Endothelial cell of umbilical vein (primary cell): ENCODE results near the gene NANOS1. TPM values are rescaled to one million over a fixed set of nuclear protein-coding genes. Genes with fewer than 3 reads are reported as not detected.

ENCODE experiments used
- BruUV-seq: library from RNA; stranded (reverse); fragments of 400-500 nt; replicated peaks from 2 replicates; lab custom pipeline; 2021; lab: Mats Ljungman, UMichigan
- CTCF ChIA-PET: fragments of 300-600, 350-600 bp; sonication (Branson Sonifier 250); formaldehyde crosslinking; loops from one replicate; lab custom pipeline; 2021; ENCODE audit warnings: antibody characterized with exemption, inconsistent platforms; lab: Charles Lee
- POLR2A ChIA-PET: fragments of 300-600, 350-600 bp; sonication (Branson Sonifier 250); formaldehyde crosslinking; loops from one replicate; lab custom pipeline; 2021; ENCODE audit warnings: antibody characterized with exemption, inconsistent platforms; lab: Charles Lee
- DNase-seq: peaks from one replicate; pipeline ENCODE4 v3.0.0-alpha.2; 2011; ENCODE audit warnings: low read depth, low spot score
- FAIRE-seq: peaks from 2 replicates; lab custom pipeline; 2011; peaks lifted over from hg19 to GRCh38; lab: Jason Lieb, UNC
- H2AFZ ChIP-seq: 2 replicates; pipeline ENCODE4 v1.6.0; 2012; ENCODE audit warnings: low read depth, low read length, control low read depth, inconsistent platforms
- H3K27ac ChIP-seq: 2 replicates; pipeline ENCODE4 v1.5.1; 2011; ENCODE audit warnings: low read depth, mild to moderate bottlenecking, control low read depth, low read length, moderate library complexity; ENCODE audit not compliant: insufficient read depth
- H3K27me3 ChIP-seq, 2 experiments: 2 replicates each; pipeline versions ENCODE4 v1.6.0 to v1.6.1; 2011; ENCODE audit warnings: low read length in 2 of 2, mixed read lengths in 1 of 2; ENCODE audit not compliant: control insufficient read depth in 2 of 2, insufficient read depth in 2 of 2
- H3K36me3 ChIP-seq, 2 experiments: 2 replicates in 1 of 2; 3 replicates in 1 of 2; pipeline ENCODE4 v1.5.1; 2011; ENCODE audit warnings: low read length in 2 of 2, mild to moderate bottlenecking in 1 of 2, moderate library complexity in 1 of 2; ENCODE audit not compliant: control insufficient read depth in 2 of 2, insufficient read depth in 2 of 2; ENCODE audit errors: extremely low read depth in 1 of 2
- H3K4me1 ChIP-seq: 3 replicates; pipeline ENCODE4 v1.5.1; 2011; ENCODE audit warnings: mild to moderate bottlenecking, low read length; ENCODE audit not compliant: control insufficient read depth, insufficient read depth; ENCODE audit errors: extremely low read depth
- H3K4me2 ChIP-seq: 2 replicates; pipeline ENCODE4 v1.6.1; 2011; ENCODE audit warnings: low read length, control low read depth, mixed read lengths; ENCODE audit not compliant: insufficient read depth
- H3K4me3 ChIP-seq, 3 experiments: fragments of 200-600 bp in 1 of 3; sonication (generic), shearing (Covaris generic) in 1 of 3; replicated peaks in 1 of 3; 2 replicates each; pipeline ENCODE4 v1.5.1; 2011 to 2016; ENCODE audit warnings: control low read depth in 3 of 3, low read length in 3 of 3, mild to moderate bottlenecking in 2 of 3, inconsistent platforms in 1 of 3, low read depth in 1 of 3, moderate library complexity in 1 of 3; ENCODE audit not compliant: insufficient read depth in 1 of 3
- H3K79me2 ChIP-seq: 2 replicates; pipeline ENCODE4 v1.6.0; 2012; ENCODE audit warnings: low read length, inconsistent platforms; ENCODE audit not compliant: control insufficient read depth, insufficient read depth
- H3K9ac ChIP-seq: replicated peaks from 2 replicates; pipeline ENCODE3; 2011; ENCODE audit warnings: low read length, control low read depth; ENCODE audit not compliant: insufficient read depth; ENCODE audit errors: extremely low read depth
- H3K9me1 ChIP-seq: replicated peaks from 3 replicates; pipeline ENCODE4 v1.6.0; 2011; ENCODE audit warnings: mild to moderate bottlenecking, low read length; ENCODE audit not compliant: control insufficient read depth, insufficient read depth; ENCODE audit errors: extremely low read depth
- H3K9me3 ChIP-seq: replicated peaks from 2 replicates; pipeline ENCODE4 v1.5.1; 2012; ENCODE audit warnings: low read length, inconsistent platforms; ENCODE audit not compliant: control insufficient read depth, insufficient read depth
- H4K20me1 ChIP-seq: replicated peaks from 2 replicates; pipeline ENCODE3; 2011; ENCODE audit warnings: mild to moderate bottlenecking, low read length; ENCODE audit not compliant: control insufficient read depth, insufficient read depth; ENCODE audit errors: extremely low read depth
- EZH2 ChIP-seq: IDR thresholded peaks from 2 replicates; pipeline ENCODE4 v1.6.1; 2012; ENCODE audit warnings: borderline replicate concordance, low read depth, mild to moderate bottlenecking, moderate library complexity, low read length, inconsistent platforms; ENCODE audit not compliant: severe bottlenecking
- FOS ChIP-seq: IDR thresholded peaks from 2 replicates; pipeline ENCODE4 v1.6.1; 2011; ENCODE audit warnings: mild to moderate bottlenecking, low read length, moderate library complexity, borderline replicate concordance; ENCODE audit not compliant: insufficient read depth
- GATA2 ChIP-seq: IDR thresholded peaks from 2 replicates; pipeline ENCODE4 v1.7.0; 2011; ENCODE audit warnings: low read depth, mild to moderate bottlenecking, moderate library complexity, mixed read lengths, low read length; ENCODE audit not compliant: insufficient read length, insufficient read depth
- MYC ChIP-seq: IDR thresholded peaks from one replicate; pipeline ENCODE4 v1.6.1; 2011; ENCODE audit warnings: mild to moderate bottlenecking, low read depth, low read length
- POLR2A ChIP-seq: IDR thresholded peaks from 2 replicates; pipeline ENCODE4 v1.6.1; 2012; ENCODE audit warnings: low read depth, mild to moderate bottlenecking, control low read depth, low read length
- POLR2AphosphoS5 ChIP-seq: IDR thresholded peaks from 2 replicates; pipeline ENCODE4 v1.6.1; 2012; ENCODE audit warnings: low read depth, mild to moderate bottlenecking, control low read depth, low read length, moderate library complexity; ENCODE audit not compliant: insufficient read depth
- dilution Hi-C: fragments of 300-500 bp; cut with MboI; formaldehyde crosslinking; loops from one replicate; pipeline ENCODE4 v1.15.0; 2019; ENCODE audit warnings: low sequenced_read_pairs; ENCODE audit not compliant: extremely low pct_ligation_motif_present
- intact Hi-C: fragments of 100-400 bp; cut with micrococcal nuclease; formaldehyde crosslinking; loops from one replicate; pipeline ENCODE4 v1.10.0; 2022
- polyA plus RNA-seq, 4 experiments: library from polyadenylated mRNA; depleted of rRNA in 3 of 4; stranded (reverse) in 3 of 4; unstranded in 1 of 4; fragments of >200 nt; gene quantifications; 2 replicates each; pipeline versions ENCODE4 v1.2.1 to v1.2.3, GENCODE V29; 2011 to 2012; ENCODE audit warnings: missing spikeins in 1 of 4
- total RNA-seq: library from RNA; stranded (reverse); gene quantifications from 2 replicates; pipeline ENCODE4 v1.2.3, GENCODE V29; 2021
- TF ChIP-seq, protein P1 (sequence below), 2 donors: IDR thresholded peaks; 1 replicate in 1 of 2; 2 replicates in 1 of 2; pipeline ENCODE4 v1.5.1; 2011; ENCODE audit warnings: low read length in 2 of 2, mild to moderate bottlenecking in 2 of 2, moderate library complexity in 2 of 2, control low read depth in 1 of 2, inconsistent platforms in 1 of 2, low read depth in 1 of 2; ENCODE audit not compliant: insufficient read depth in 1 of 2; ENCODE audit errors: extremely low read depth in 1 of 2
- TF ChIP-seq, protein P2 (sequence below): IDR thresholded peaks from 2 replicates; pipeline ENCODE4 v1.6.1; 2011; ENCODE audit not compliant: insufficient read depth, insufficient read length

Gene NANOS1
- total and polyA plus RNA-seq, 2 donors (not counting 3 experiments of a cell fraction or from before 2014, with no cell fraction given): 0.29 to 0.40 TPM

DNA sequence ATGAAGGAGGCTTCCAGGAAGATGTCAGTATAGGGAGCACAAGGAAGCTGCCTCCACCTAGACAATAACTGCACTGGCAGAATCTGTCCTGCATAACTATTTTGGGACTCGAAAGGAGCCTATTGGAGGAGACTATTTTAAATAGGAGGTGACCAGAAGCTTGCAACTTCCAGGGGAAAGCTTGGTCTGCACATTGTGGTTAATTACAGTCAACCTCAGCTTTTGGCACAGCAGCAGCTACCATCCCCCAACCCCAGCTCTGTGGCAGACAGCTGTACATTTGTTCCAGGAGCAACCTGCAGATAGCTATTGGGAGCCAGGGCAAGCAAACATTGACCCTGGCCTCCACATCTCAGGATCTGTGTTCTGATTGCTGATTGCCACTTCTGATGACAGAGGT lies 46.3 kb upstream of the NANOS1 start:
- no TSS peak for BruUV-seq
- no peak overlapping the region for H3K9ac ChIP-seq
- TF ChIP-seq EZH2: no peak
- TF ChIP-seq FOS: no peak
- no peak for TF ChIP-seq POLR2A
- TF ChIP-seq, protein P1, sequence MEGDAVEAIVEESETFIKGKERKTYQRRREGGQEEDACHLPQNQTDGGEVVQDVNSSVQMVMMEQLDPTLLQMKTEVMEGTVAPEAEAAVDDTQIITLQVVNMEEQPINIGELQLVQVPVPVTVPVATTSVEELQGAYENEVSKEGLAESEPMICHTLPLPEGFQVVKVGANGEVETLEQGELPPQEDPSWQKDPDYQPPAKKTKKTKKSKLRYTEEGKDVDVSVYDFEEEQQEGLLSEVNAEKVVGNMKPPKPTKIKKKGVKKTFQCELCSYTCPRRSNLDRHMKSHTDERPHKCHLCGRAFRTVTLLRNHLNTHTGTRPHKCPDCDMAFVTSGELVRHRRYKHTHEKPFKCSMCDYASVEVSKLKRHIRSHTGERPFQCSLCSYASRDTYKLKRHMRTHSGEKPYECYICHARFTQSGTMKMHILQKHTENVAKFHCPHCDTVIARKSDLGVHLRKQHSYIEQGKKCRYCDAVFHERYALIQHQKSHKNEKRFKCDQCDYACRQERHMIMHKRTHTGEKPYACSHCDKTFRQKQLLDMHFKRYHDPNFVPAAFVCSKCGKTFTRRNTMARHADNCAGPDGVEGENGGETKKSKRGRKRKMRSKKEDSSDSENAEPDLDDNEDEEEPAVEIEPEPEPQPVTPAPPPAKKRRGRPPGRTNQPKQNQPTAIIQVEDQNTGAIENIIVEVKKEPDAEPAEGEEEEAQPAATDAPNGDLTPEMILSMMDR (IDR thresholded peaks at IDR 0.05; ENCODE audit: extremely low read depth in 1 of 2, insufficient read depth in 1 of 2, low read depth in 1 of 2, low read length in 2 of 2): no peak
- TF ChIP-seq MYC: no peak
- TF ChIP-seq, protein P2, sequence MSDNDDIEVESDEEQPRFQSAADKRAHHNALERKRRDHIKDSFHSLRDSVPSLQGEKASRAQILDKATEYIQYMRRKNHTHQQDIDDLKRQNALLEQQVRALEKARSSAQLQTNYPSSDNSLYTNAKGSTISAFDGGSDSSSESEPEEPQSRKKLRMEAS: no peak
- no peak for TF ChIP-seq POLR2AphosphoS5
- no peak for TF ChIP-seq GATA2
- FAIRE-seq (no peak), DNase-seq (no peak)
- H3K27ac ChIP-seq: no peak overlapping the region
- H3K9me1 ChIP-seq: no peaks in the 10 kb centered on the region
- no peaks in the 10 kb centered on the region for H3K9me3 ChIP-seq
- no peaks in the 10 kb centered on the region for H3K79me2 ChIP-seq
- intact Hi-C loops (no loop called here), dilution Hi-C loops (no loop called here)
- no peak overlapping the region for H3K4me2 ChIP-seq
- no peaks in the 10 kb centered on the region for H4K20me1 ChIP-seq
- ChIA-PET POLR2A (no interaction called here), CTCF (no interaction called here)
- H2AFZ ChIP-seq: no peak overlapping the region
- H3K27me3 ChIP-seq: no peaks in the 10 kb centered on the region
- no peak overlapping the region for H3K4me3 ChIP-seq
- H3K36me3 ChIP-seq: no peaks in the 10 kb centered on the region
- no peaks in the 10 kb centered on the region for H3K4me1 ChIP-seq
